K562 (cell line): Measurements from ENCODE around the gene VNN1. TPM values are rescaled to one million over a fixed set of nuclear protein-coding genes. Genes with fewer than 3 reads are reported as not detected.

Experiments
- ATAC-seq: fragments of 200-7000 bp; cut with Tn5 transposase; 3 replicates; pipeline ENCODE4 v1.9.1; 2020; ENCODE audit warnings: moderate library complexity
- BruUV-seq: library from RNA; stranded (reverse); fragments of 400-500 nt; replicated peaks from 2 replicates; lab custom pipeline; 2021; lab: Mats Ljungman, UMichigan
- CTCF ChIA-PET: fragments of 300-600 bp; formaldehyde crosslinking; extraction: SDS; loops from one replicate; lab custom pipeline; 2021; ENCODE audit warnings: low intra/inter-chr PET ratio; lab: Yijun Ruan, JAX
- POLR2A ChIA-PET: fragments of 300-600, 350-650 bp; sonication (Branson Sonifier 250); formaldehyde crosslinking; extraction: SDS; loops from one replicate; lab custom pipeline; 2021; ENCODE audit warnings: antibody characterized with exemption, inconsistent platforms; lab: Yijun Ruan, JAX
- DNase-seq, 4 experiments: peaks; one replicate each; pipeline versions ENCODE4 v3.0.0 to v3.0.0-alpha.2; 2011 to 2018; ENCODE audit warnings: low spot score in 3 of 4, mixed read lengths in 3 of 4; ENCODE audit errors: extremely low read depth in 1 of 4
- FAIRE-seq: peaks from 2 replicates; lab custom pipeline; 2011; peaks lifted over from hg19 to GRCh38; lab: Jason Lieb, UNC
- H2AFZ ChIP-seq: 2 replicates; pipeline ENCODE4 v1.6.0; 2011; ENCODE audit warnings: low read depth, low read length, control low read depth, inconsistent platforms
- H3K27ac ChIP-seq: fragments of 200-600 bp; 3 replicates; pipeline ENCODE4 v1.8.0; 2011; ENCODE audit warnings: low read depth, mild to moderate bottlenecking, control low read depth, inconsistent platforms, low read length, moderate library complexity, mixed read lengths; ENCODE audit errors: extremely low read depth
- H3K27me3 ChIP-seq, 2 experiments: fragments of 300-600 bp in 1 of 2; 2 replicates in 1 of 2; 3 replicates in 1 of 2; pipeline versions ENCODE4 v1.6.0 to v1.8.0; 2011; ENCODE audit warnings: inconsistent platforms in 2 of 2, low read length in 2 of 2, mild to moderate bottlenecking in 1 of 2, mixed read lengths in 1 of 2, moderate library complexity in 1 of 2; ENCODE audit not compliant: control insufficient read depth in 2 of 2, insufficient read depth in 2 of 2
- H3K36me3 ChIP-seq: fragments of 300-600 bp; 3 replicates; pipeline ENCODE4 v1.8.0; 2011; ENCODE audit warnings: mild to moderate bottlenecking, low read length, inconsistent platforms; ENCODE audit not compliant: control insufficient read depth, insufficient read depth
- H3K4me1 ChIP-seq, 2 experiments: fragments of 200-600 bp in 1 of 2; replicated peaks in 1 of 2; 2 replicates in 1 of 2; 3 replicates in 1 of 2; pipeline versions ENCODE4 v1.5.1 to v1.8.0; 2011; ENCODE audit warnings: inconsistent platforms in 2 of 2, low read length in 2 of 2, mild to moderate bottlenecking in 1 of 2, mixed read lengths in 1 of 2, moderate library complexity in 1 of 2; ENCODE audit not compliant: control insufficient read depth in 2 of 2, insufficient read depth in 2 of 2
- H3K4me2 ChIP-seq: 2 replicates; pipeline ENCODE4 v1.6.1; 2011; ENCODE audit warnings: low read length, control low read depth, inconsistent platforms, mixed read lengths; ENCODE audit not compliant: insufficient read depth
- H3K4me3 ChIP-seq: fragments of 200-600 bp; sonication (generic), shearing (Covaris generic); 2 replicates; pipeline ENCODE4 v1.5.1; 2016; ENCODE audit warnings: control low read depth, inconsistent platforms
- H3K79me2 ChIP-seq: fragments of 200-600 bp; 3 replicates; pipeline ENCODE4 v1.8.0; 2011; ENCODE audit warnings: low read length, inconsistent platforms; ENCODE audit not compliant: control insufficient read depth, insufficient read depth
- H3K9ac ChIP-seq, 2 experiments: 2 replicates each; pipeline versions ENCODE4 v1.6.0 to v1.6.1; 2011; ENCODE audit warnings: low read depth in 2 of 2, low read length in 2 of 2, control low read depth in 1 of 2, inconsistent platforms in 1 of 2, mild to moderate bottlenecking in 1 of 2, mixed read lengths in 1 of 2; ENCODE audit not compliant: insufficient read depth in 1 of 2
- H3K9me1 ChIP-seq: one replicate; pipeline ENCODE4 v1.6.0; 2011; ENCODE audit warnings: inconsistent platforms, mild to moderate bottlenecking, low read length, moderate library complexity; ENCODE audit not compliant: control insufficient read depth, insufficient read depth
- H3K9me3 ChIP-seq: replicated peaks from 2 replicates; pipeline ENCODE4 v1.5.1; 2011; ENCODE audit warnings: low read depth, low read length, inconsistent platforms; ENCODE audit not compliant: control insufficient read depth, insufficient read depth
- H4K20me1 ChIP-seq: replicated peaks from 2 replicates; pipeline ENCODE4 v1.6.1; 2011; ENCODE audit warnings: low read length, inconsistent platforms, mixed read lengths; ENCODE audit not compliant: control insufficient read depth, insufficient read depth
- CBX2 ChIP-seq: fragments of 200-600 bp; sonication (generic); IDR thresholded peaks from one replicate; pipeline ENCODE4 v1.6.1; 2012; ENCODE audit warnings: mild to moderate bottlenecking, low read length, inconsistent platforms; ENCODE audit not compliant: insufficient read depth, poor library complexity, severe bottlenecking
- CREB1 ChIP-seq, 2 experiments: sonication (generic) in 1 of 2; formaldehyde crosslinking in 1 of 2; IDR thresholded peaks; 2 replicates each; pipeline versions ENCODE4 v1.6.1 to v1.8.0; 2012 to 2022; ENCODE audit warnings: inconsistent platforms in 1 of 2, mild to moderate bottlenecking in 1 of 2, missing genetic modification reagents in 1 of 2, moderate library complexity in 1 of 2
- GABPA ChIP-seq: fragments of 200-800 bp; sonication (Bioruptor generic); conservative IDR thresholded peaks from 2 replicates; pipeline ENCODE4 v1.6.1; 2016; ENCODE audit warnings: low read depth, missing genetic modification characterization, missing compliant biosample characterization
- HDAC3 ChIP-seq: fragments of 450-650 bp; IDR thresholded peaks from 2 replicates; pipeline ENCODE4 v1.6.1; 2018; ENCODE audit warnings: borderline replicate concordance, mild to moderate bottlenecking, moderate library complexity; ENCODE audit not compliant: partially characterized antibody
- PHF8 ChIP-seq: fragments of 200-600 bp; sonication (generic); IDR thresholded peaks from 2 replicates; pipeline ENCODE4 v1.6.1; 2012; ENCODE audit warnings: mixed run types, mild to moderate bottlenecking, inconsistent platforms, low read length, moderate library complexity, borderline replicate concordance
- SMARCA5 ChIP-seq: fragments of 450-650 bp; IDR thresholded peaks from 2 replicates; pipeline ENCODE4 v1.6.1; 2016
- SPI1 ChIP-seq: IDR thresholded peaks from 2 replicates; pipeline ENCODE4 v1.6.1; 2011; ENCODE audit warnings: low read depth, low read length, control low read depth, borderline replicate concordance
- SRSF9 ChIP-seq: fragments of 200-400 bp; formaldehyde crosslinking; IDR thresholded peaks from 2 replicates; pipeline ENCODE4 v1.6.1; 2017; ENCODE audit warnings: low read depth, low read length, borderline replicate concordance
- ZFP30 ChIP-seq: fragments of 250-450 bp; sonication (Bioruptor Pico); IDR thresholded peaks from 2 replicates; pipeline ENCODE4 v1.8.0; 2022; ENCODE audit warnings: moderate library complexity, mild to moderate bottlenecking, inconsistent platforms, borderline replicate concordance
- WGBS: fragments of 100-300 bp; shearing (Covaris generic); methylation state at CpG from one replicate; pipeline ENCODE4 v1.1.6; 2016; ENCODE audit warnings: low coverage, mixed read lengths; ENCODE audit not compliant: insufficient coverage; ENCODE audit errors: missing lambda C conversion rate; 5-methylcytosine and 5-hydroxymethylcytosine counted together
- in situ Hi-C: fragments of 300-500 bp; cut with MboI; formaldehyde crosslinking; loops from 4 replicates; pipeline ENCODE4 v1.15.0; 2018; ENCODE audit warnings: inconsistent platforms, mixed read lengths
- intact Hi-C: fragments of 100-400 bp; cut with micrococcal nuclease; formaldehyde crosslinking; loops from 2 replicates; pipeline ENCODE4 v1.14.2; 2022
- polyA plus RNA-seq, 8 experiments: library from polyadenylated mRNA; depleted of rRNA in 4 of 8; stranded (reverse) in 5 of 8; unstranded in 3 of 8; fragments of >200 nt; fragmentation: Nextera tagmentation in 2 of 8; fragmentation: Illumina TruSeq in 1 of 8; extraction: Ambion mirVana in 2 of 8; extraction: Trizol in 1 of 8; gene quantifications; 2 replicates each; pipeline versions ENCODE4 v1.2.1 to v1.2.3, GENCODE V29; 2011 to 2014; ENCODE audit warnings: inconsistent platforms in 1 of 8, missing spikeins in 1 of 8
- total RNA-seq, 7 experiments: library from RNA; depleted of rRNA in 6 of 7; stranded (reverse); fragments of >200 nt in 6 of 7; fragmentation: Illumina TruSeq in 2 of 7; extraction: Trizol in 2 of 7; gene quantifications; 2 replicates each; pipeline versions ENCODE4 v1.2.1 to v1.2.3, GENCODE V29; 2011 to 2021; ENCODE audit warnings: low replicate concordance in 1 of 7
- TF ChIP-seq, protein P1 (sequence below): fragments of 250-450 bp; sonication (Bioruptor Pico); IDR thresholded peaks from 2 replicates; pipeline ENCODE4 v1.4.0; 2020; ENCODE audit warnings: mild to moderate bottlenecking, moderate library complexity
- TF ChIP-seq, protein P2 (sequence below): sonication (generic); formaldehyde crosslinking; IDR thresholded peaks from 2 replicates; pipeline ENCODE4 v1.8.0; 2022; ENCODE audit warnings: mild to moderate bottlenecking, missing genetic modification reagents
- TF ChIP-seq, protein P3 (sequence below): fragments of 450-650 bp; IDR thresholded peaks from 2 replicates; pipeline ENCODE4 v1.6.1; 2016

VNN1 gene
- total and polyA plus RNA-seq, 9 of the 15 experiments (the other 6 are each of a cell fraction or from before 2014, with no cell fraction given), result not detected

DNA sequence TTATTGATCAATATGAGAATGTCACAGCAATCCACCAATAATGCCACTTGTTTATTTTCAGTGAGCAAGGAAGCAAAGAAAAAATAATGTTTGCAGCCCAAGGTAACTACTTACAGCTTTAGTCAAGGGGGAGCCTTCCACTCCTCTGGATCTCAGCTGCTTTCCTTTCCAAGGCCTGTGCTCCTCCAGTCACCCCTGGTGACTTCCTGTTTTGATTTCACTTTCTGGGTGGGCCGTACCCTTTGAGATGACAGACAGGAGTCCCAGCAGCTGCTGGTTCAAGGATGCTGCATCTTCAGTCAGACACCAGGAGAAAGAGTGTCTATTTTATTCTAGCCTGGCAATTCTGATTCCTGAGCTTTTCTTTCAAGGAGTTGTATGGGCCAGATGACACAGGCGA, 49.4 kb upstream of the VNN1 start:
- no peaks in the 10 kb centered on the region for H3K4me1 ChIP-seq
- FAIRE-seq, result no peak
- peak in 2 of 4 experiments; percentile 18 to 21 for DNase-seq
- H3K4me3 ChIP-seq, result no peak overlapping the region
- in situ Hi-C loops (loop anchor here (25.0 kb wide), 2 partner anchors 226 to 476 kb away; partner anchors contain the start of gene TAAR9), intact Hi-C loops (no loop called here)
- no peaks in the 10 kb centered on the region for H3K36me3 ChIP-seq
- H3K27me3 ChIP-seq, result peaks cover 0 to 2% of the 10 kb centered on the region in 2 experiments; a peak in 1 of 5 replicates
- ChIA-PET CTCF (interaction anchor here (1.2 kb wide), 1 partner anchor 94 kb away, joined by 4 read pairs; no protein-coding TSS in a partner anchor), POLR2A (interaction anchor here (0.6 to 1.1 kb wide), 3 partner anchors 51 to 1225 kb away, joined by 3 to 5 read pairs (median 3); no protein-coding TSS in a partner anchor)
- H3K9ac ChIP-seq, result no peak overlapping the region
- H3K9me1 ChIP-seq, result no peaks in the 10 kb centered on the region
- no peak overlapping the region for H2AFZ ChIP-seq
- no peak overlapping the region for H3K27ac ChIP-seq
- no peak overlapping the region for H3K4me2 ChIP-seq
- no TSS peak for BruUV-seq
- H3K79me2 ChIP-seq, result no peaks in the 10 kb centered on the region
- ATAC-seq, result peak; percentile 47
- no peaks in the 10 kb centered on the region for H3K9me3 ChIP-seq
- no peaks in the 10 kb centered on the region for H4K20me1 ChIP-seq
- 0% methylated on average over 2 of the region's 2 CpGs for WGBS
- no peak for TF ChIP-seq CREB1 (IDR thresholded peaks at IDR 0.05)
- no peak for TF ChIP-seq CREB1 (CRISPR knock-in tag; IDR thresholded peaks at IDR 0.05)
- TF ChIP-seq SRSF9, result no peak
- TF ChIP-seq, protein P1, sequence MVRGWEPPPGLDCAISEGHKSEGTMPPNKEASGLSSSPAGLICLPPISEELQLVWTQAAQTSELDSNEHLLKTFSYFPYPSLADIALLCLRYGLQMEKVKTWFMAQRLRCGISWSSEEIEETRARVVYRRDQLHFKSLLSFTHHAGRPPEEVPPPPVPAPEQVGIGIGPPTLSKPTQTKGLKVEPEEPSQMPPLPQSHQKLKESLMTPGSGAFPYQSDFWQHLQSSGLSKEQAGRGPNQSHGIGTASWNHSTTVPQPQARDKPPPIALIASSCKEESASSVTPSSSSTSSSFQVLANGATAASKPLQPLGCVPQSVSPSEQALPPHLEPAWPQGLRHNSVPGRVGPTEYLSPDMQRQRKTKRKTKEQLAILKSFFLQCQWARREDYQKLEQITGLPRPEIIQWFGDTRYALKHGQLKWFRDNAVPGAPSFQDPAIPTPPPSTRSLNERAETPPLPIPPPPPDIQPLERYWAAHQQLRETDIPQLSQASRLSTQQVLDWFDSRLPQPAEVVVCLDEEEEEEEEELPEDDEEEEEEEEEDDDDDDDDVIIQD (CRISPR knock-in tag), result no peak
- TF ChIP-seq PHF8, result no peak
- no peak for TF ChIP-seq SMARCA5
- no peak for TF ChIP-seq CBX2
- TF ChIP-seq, protein P2, sequence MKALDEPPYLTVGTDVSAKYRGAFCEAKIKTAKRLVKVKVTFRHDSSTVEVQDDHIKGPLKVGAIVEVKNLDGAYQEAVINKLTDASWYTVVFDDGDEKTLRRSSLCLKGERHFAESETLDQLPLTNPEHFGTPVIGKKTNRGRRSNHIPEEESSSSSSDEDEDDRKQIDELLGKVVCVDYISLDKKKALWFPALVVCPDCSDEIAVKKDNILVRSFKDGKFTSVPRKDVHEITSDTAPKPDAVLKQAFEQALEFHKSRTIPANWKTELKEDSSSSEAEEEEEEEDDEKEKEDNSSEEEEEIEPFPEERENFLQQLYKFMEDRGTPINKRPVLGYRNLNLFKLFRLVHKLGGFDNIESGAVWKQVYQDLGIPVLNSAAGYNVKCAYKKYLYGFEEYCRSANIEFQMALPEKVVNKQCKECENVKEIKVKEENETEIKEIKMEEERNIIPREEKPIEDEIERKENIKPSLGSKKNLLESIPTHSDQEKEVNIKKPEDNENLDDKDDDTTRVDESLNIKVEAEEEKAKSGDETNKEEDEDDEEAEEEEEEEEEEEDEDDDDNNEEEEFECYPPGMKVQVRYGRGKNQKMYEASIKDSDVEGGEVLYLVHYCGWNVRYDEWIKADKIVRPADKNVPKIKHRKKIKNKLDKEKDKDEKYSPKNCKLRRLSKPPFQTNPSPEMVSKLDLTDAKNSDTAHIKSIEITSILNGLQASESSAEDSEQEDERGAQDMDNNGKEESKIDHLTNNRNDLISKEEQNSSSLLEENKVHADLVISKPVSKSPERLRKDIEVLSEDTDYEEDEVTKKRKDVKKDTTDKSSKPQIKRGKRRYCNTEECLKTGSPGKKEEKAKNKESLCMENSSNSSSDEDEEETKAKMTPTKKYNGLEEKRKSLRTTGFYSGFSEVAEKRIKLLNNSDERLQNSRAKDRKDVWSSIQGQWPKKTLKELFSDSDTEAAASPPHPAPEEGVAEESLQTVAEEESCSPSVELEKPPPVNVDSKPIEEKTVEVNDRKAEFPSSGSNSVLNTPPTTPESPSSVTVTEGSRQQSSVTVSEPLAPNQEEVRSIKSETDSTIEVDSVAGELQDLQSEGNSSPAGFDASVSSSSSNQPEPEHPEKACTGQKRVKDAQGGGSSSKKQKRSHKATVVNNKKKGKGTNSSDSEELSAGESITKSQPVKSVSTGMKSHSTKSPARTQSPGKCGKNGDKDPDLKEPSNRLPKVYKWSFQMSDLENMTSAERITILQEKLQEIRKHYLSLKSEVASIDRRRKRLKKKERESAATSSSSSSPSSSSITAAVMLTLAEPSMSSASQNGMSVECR (CRISPR knock-in tag), result no peak
- TF ChIP-seq, protein P3, sequence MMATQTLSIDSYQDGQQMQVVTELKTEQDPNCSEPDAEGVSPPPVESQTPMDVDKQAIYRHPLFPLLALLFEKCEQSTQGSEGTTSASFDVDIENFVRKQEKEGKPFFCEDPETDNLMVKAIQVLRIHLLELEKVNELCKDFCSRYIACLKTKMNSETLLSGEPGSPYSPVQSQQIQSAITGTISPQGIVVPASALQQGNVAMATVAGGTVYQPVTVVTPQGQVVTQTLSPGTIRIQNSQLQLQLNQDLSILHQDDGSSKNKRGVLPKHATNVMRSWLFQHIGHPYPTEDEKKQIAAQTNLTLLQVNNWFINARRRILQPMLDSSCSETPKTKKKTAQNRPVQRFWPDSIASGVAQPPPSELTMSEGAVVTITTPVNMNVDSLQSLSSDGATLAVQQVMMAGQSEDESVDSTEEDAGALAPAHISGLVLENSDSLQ, result peak; percentile 74
- TF ChIP-seq HDAC3, result no peak
- peak; percentile 26; the same call in 1 of the 2 replicates for TF ChIP-seq GABPA (tag)
- no peak for TF ChIP-seq ZFP30
- peak; percentile 77 for TF ChIP-seq SPI1
